GM18517 (cell line): ENCODE results near the gene ACOT2.

Experiments used
- ATAC-seq: cut with Tn5 transposase; IDR thresholded peaks from one replicate; pipeline ENCODE4 v1.9.1; 2021; ENCODE audit warnings: mild to moderate bottlenecking, moderate library complexity; ENCODE audit not compliant: unreplicated experiment

Gene ACOT2

DNA sequence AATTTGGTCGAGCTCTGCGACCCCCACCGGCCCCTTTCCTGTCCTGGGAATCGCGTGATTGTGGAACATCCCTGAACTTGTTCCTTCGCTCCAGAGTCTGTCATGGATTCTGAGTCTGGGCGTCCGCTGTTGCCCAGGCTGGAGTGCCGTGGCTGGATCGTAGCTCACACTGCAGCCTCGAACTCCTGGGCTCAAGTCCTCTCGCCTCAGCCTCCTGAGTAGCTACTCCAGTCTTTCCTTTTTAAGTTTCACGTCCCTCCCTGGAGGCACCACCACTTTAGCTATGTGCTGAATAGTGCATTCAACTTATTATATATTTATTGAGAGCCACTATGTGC, 44.0 kb downstream of the ACOT2 start:
- no peak for ATAC-seq

DNA sequence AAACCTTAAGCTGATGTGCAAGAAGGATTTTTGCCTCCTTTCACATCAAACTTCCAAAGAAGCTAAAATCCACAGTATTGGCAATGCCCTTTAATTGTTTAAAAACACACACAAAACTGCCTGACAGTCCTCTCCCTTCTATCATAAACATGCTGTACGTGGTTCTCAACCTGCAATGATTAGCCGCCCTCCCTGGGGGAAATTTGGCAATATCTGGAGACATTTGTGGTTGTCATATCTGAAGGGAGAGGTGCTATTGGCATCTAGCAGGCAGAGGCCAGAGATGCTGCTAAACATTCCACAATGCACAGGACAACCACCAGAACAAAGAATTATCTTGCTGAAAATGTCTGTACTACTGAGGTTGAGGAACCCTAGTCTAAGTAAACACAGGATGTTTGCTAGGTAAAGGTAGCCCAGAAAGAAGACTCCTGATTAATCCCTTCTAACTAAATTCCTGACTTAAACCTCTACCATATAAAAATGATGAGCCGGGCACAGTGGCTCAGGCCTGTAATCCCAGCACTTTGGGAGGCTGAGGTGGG, 44.5 kb downstream of the ACOT2 start:
- no peak for ATAC-seq

DNA sequence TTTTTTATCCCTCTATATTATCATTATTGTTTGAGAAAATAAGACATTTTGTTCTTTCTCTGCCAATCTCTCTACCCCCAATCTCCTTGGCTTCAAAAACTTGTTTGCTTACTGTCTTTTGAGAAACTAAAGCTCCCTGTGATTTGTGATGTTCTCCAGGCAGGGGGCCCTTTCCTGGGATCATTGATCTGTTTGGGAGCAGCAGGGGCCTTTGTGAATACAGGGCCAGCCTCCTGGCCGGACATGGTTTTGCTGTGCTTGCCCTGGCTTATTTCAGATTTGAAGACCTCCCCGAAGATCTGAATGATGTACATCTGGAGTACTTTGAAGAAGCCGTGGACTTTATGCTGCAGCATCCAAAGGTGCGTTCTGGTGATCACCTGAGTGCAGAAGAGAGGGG, 47.8 kb downstream of the ACOT2 start:
- ATAC-seq: no peak

DNA sequence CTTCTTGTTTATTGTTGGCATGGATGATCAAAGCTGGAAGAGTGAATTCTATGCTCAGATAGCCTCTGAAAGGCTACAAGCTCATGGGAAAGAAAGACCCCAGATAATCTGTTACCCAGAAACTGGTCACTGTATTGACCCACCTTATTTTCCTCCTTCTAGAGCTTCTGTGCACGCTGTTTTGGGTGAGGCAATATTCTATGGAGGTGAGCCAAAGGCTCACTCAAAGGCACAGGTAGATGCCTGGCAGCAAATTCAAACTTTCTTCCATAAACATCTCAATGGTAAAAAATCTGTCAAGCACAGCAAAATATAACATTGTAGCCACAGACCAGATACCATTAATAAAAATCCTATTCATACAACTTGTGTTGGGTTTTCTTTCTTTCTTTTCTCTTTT, 50.5 kb downstream of the ACOT2 start:
- no peak for ATAC-seq

DNA sequence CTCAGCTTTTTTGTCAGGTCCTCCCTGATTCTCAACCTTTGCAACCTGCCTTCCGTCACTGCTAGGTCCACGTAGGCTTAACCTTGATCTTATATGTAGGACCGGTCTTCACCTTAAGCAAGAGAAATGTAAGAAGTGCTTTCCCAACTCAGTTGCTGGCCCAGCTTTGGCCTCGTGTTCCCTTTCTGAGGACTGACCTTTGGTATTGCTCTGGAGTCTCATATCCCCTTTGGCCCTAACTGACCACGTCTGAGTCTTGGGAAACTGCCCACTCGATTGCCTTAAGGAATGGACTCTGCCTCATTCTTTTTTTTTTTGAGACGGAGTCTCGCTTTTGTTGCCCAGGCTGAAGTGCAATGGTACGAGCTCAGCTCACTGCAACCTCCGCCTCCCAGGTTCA, 51.3 kb downstream of the ACOT2 start:
- no peak for ATAC-seq

DNA sequence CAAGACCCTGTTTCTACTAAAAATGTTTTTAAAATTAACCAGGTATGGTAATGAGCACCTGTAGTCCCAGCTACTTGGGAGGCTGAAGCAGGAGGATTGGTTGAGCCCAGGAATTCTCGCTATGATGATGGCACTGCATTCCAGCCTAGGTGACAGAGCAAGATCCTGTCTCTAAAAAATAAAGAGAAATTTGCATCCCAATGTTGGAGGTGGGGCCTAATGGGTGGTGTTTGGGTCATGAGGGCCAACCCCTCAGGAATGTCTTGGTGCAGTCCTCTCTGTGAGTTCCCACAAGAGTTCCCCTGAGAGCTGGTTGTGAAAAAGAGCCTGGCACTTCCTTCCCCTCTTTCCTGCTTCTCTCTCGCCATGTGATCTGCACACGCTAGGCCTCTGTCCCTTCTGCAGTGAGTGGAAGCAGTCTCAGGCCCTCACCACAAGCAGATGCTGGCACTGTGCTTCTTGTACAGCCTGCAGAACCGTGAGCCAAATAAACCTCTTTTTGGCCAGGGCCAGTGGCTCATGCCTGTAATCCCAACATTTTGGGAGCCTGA, 54.6 kb downstream of the ACOT2 start:
- ATAC-seq: no peak
